K562 (cell line): ENCODE data around the gene SIT1. TPM values are rescaled to one million over a fixed set of nuclear protein-coding genes. Genes with fewer than 3 reads are reported as not detected.
A peak's percentile ranks its signal among the peaks of the same experiment; 100 is the strongest.

ENCODE experiments used
- ATF1 ChIP-seq, 2 experiments: fragments of 450-650 bp in 1 of 2; IDR thresholded peaks; 2 replicates each; pipeline ENCODE4 v1.6.1; 2016; ENCODE audit warnings: missing compliant biosample characterization in 1 of 2, missing genetic modification characterization in 1 of 2
- BRF1 ChIP-seq: IDR thresholded peaks from 3 replicates; pipeline ENCODE4 v1.6.1; 2011; ENCODE audit warnings: borderline replicate concordance, mild to moderate bottlenecking; ENCODE audit not compliant: insufficient read length; ENCODE audit errors: extremely low read depth
- CREB1 ChIP-seq, 2 experiments: sonication (generic) in 1 of 2; formaldehyde crosslinking in 1 of 2; IDR thresholded peaks; 2 replicates each; pipeline versions ENCODE4 v1.6.1 to v1.8.0; 2012 to 2022; ENCODE audit warnings: inconsistent platforms in 1 of 2, mild to moderate bottlenecking in 1 of 2, missing genetic modification reagents in 1 of 2, moderate library complexity in 1 of 2
- EP300 ChIP-seq: IDR thresholded peaks from 2 replicates; pipeline ENCODE4 v1.6.1; 2012; ENCODE audit warnings: low read length, improper control_type of control experiment
- EP400 ChIP-seq: fragments of 450-650 bp; IDR thresholded peaks from 2 replicates; pipeline ENCODE4 v1.6.1; 2017; ENCODE audit warnings: antibody characterized with exemption, mild to moderate bottlenecking, moderate library complexity
- ERF ChIP-seq: fragments of 450-650 bp; formaldehyde crosslinking; IDR thresholded peaks from 2 replicates; pipeline ENCODE4 v1.4.0; 2020; ENCODE audit warnings: mild to moderate bottlenecking, mixed read lengths
- FOXP1 ChIP-seq: sonication (generic); formaldehyde crosslinking; IDR thresholded peaks from 2 replicates; pipeline ENCODE4 v1.8.0; 2022; ENCODE audit warnings: mild to moderate bottlenecking, missing genetic modification reagents
- GATAD2B ChIP-seq: fragments of 450-650 bp; IDR thresholded peaks from 2 replicates; pipeline ENCODE4 v1.6.1; 2017; ENCODE audit warnings: mild to moderate bottlenecking, borderline replicate concordance
- HOXB6 ChIP-seq: fragments of 250-450 bp; sonication (Bioruptor Pico); IDR thresholded peaks from 2 replicates; pipeline ENCODE4 v1.5.1; 2022; ENCODE audit warnings: mild to moderate bottlenecking, borderline replicate concordance
- L3MBTL2 ChIP-seq: fragments of 450-650 bp; IDR thresholded peaks from 2 replicates; pipeline ENCODE4 v1.6.1; 2016; ENCODE audit warnings: mild to moderate bottlenecking, moderate library complexity
- MAZ ChIP-seq, 2 experiments: fragments of 450-650 bp in 1 of 2; sonication (generic) in 1 of 2; formaldehyde crosslinking; IDR thresholded peaks in 1 of 2; conservative IDR thresholded peaks in 1 of 2; 2 replicates each; pipeline versions ENCODE4 v1.4.0 to v1.5.0; 2020; ENCODE audit warnings: mild to moderate bottlenecking in 1 of 2, missing genetic modification reagents in 1 of 2
- MED1 ChIP-seq: sonication (generic); formaldehyde crosslinking; IDR thresholded peaks from 2 replicates; pipeline ENCODE4 v1.8.1; 2023; ENCODE audit warnings: missing genetic modification reagents, borderline replicate concordance
- RAD51 ChIP-seq: fragments of 450-650 bp; IDR thresholded peaks from 2 replicates; pipeline ENCODE4 v1.7.1; 2016; ENCODE audit warnings: low read depth, mild to moderate bottlenecking, borderline replicate concordance
- RCOR1 ChIP-seq, 2 experiments: IDR thresholded peaks; 2 replicates each; pipeline ENCODE4 v1.6.1; 2012; ENCODE audit warnings: low read depth in 2 of 2, low read length in 2 of 2, borderline replicate concordance in 1 of 2, improper control_type of control experiment in 1 of 2
- SMARCA4 ChIP-seq: fragments of 450-650 bp; IDR thresholded peaks from 2 replicates; pipeline ENCODE4 v1.6.1; 2016
- SNAPC5 ChIP-seq: fragments of 250-450 bp; sonication (Bioruptor Pico); IDR thresholded peaks from 2 replicates; pipeline ENCODE4 v1.8.0; 2021; ENCODE audit warnings: moderate library complexity, mild to moderate bottlenecking, inconsistent platforms
- TRIM28 ChIP-seq: fragments of 450-650 bp; IDR thresholded peaks from 2 replicates; pipeline ENCODE4 v1.6.1; 2017
- WHSC1 ChIP-seq: IDR thresholded peaks from one replicate; pipeline ENCODE4 v1.6.1; 2012; ENCODE audit warnings: low read length, control low read depth, inconsistent platforms
- ZBED1 ChIP-seq: IDR thresholded peaks from 2 replicates; pipeline ENCODE4 v1.6.1; 2014
- ZBTB7A ChIP-seq: IDR thresholded peaks from 2 replicates; pipeline ENCODE4 v1.6.1; 2011; ENCODE audit warnings: low read depth, mild to moderate bottlenecking, low read length, moderate library complexity, borderline replicate concordance; ENCODE audit not compliant: control insufficient read depth
- ZC3H4 ChIP-seq: sonication (generic); formaldehyde crosslinking; IDR thresholded peaks from 2 replicates; pipeline ENCODE4 v1.9.0; 2021; ENCODE audit warnings: missing genetic modification reagents, borderline replicate concordance
- ZEB2 ChIP-seq: fragments of 450-650 bp; IDR thresholded peaks from 2 replicates; pipeline ENCODE4 v1.6.1; 2016
- ZNF146 ChIP-seq: IDR thresholded peaks from one replicate; pipeline ENCODE4 v1.6.1; 2018; ENCODE audit warnings: missing compliant biosample characterization; ENCODE audit not compliant: unreplicated experiment
- ZNF263 ChIP-seq: sonication (generic); formaldehyde crosslinking; IDR thresholded peaks from 2 replicates; pipeline ENCODE4 v1.8.0; 2022; ENCODE audit warnings: mild to moderate bottlenecking, missing genetic modification reagents, borderline replicate concordance
- ZNF282 ChIP-seq: sonication (generic); formaldehyde crosslinking; IDR thresholded peaks from 2 replicates; pipeline ENCODE4 v1.8.1; 2023; ENCODE audit warnings: missing genetic modification reagents
- ZNF41 ChIP-seq: fragments of 250-450 bp; sonication (Bioruptor Pico); conservative IDR thresholded peaks from 2 replicates; pipeline ENCODE4 v1.4.0; 2020; ENCODE audit warnings: mild to moderate bottlenecking
- polyA plus RNA-seq, 8 experiments: library from polyadenylated mRNA; depleted of rRNA in 4 of 8; stranded (reverse) in 5 of 8; unstranded in 3 of 8; fragments of >200 nt; fragmentation: Nextera tagmentation in 2 of 8; fragmentation: Illumina TruSeq in 1 of 8; extraction: Ambion mirVana in 2 of 8; extraction: Trizol in 1 of 8; gene quantifications; 2 replicates each; pipeline versions ENCODE4 v1.2.1 to v1.2.3, GENCODE V29; 2011 to 2014; ENCODE audit warnings: inconsistent platforms in 1 of 8, missing spikeins in 1 of 8
- total RNA-seq, 7 experiments: library from RNA; depleted of rRNA in 6 of 7; stranded (reverse); fragments of >200 nt in 6 of 7; fragmentation: Illumina TruSeq in 2 of 7; extraction: Trizol in 2 of 7; gene quantifications; 2 replicates each; pipeline versions ENCODE4 v1.2.1 to v1.2.3, GENCODE V29; 2011 to 2021; ENCODE audit warnings: low replicate concordance in 1 of 7
- TF ChIP-seq, protein P1 (sequence below): IDR thresholded peaks from 3 replicates; pipeline ENCODE4 v1.6.1; 2011; ENCODE audit warnings: borderline replicate concordance, mild to moderate bottlenecking; ENCODE audit not compliant: insufficient read length, insufficient read depth
- TF ChIP-seq, protein P2 (sequence below), 2 experiments: fragments of 450-650 bp in 1 of 2; sonication (generic) in 1 of 2; formaldehyde crosslinking in 1 of 2; IDR thresholded peaks in 1 of 2; conservative IDR thresholded peaks in 1 of 2; 2 replicates each; pipeline versions ENCODE4 v1.6.1 to v1.8.1; 2016 to 2023; ENCODE audit warnings: mild to moderate bottlenecking in 2 of 2, moderate library complexity in 2 of 2, inconsistent platforms in 1 of 2, missing genetic modification reagents in 1 of 2

The SIT1 gene
- total and polyA plus RNA-seq, 9 of the 15 experiments (the other 6 are each of a cell fraction or from before 2014, with no cell fraction given): not detected

GRCh38 chr9:35657546-35658136 is 6.9 kb upstream of the SIT1 start, which contains the start of gene RMRP (continued):
- TF ChIP-seq, protein P1, sequence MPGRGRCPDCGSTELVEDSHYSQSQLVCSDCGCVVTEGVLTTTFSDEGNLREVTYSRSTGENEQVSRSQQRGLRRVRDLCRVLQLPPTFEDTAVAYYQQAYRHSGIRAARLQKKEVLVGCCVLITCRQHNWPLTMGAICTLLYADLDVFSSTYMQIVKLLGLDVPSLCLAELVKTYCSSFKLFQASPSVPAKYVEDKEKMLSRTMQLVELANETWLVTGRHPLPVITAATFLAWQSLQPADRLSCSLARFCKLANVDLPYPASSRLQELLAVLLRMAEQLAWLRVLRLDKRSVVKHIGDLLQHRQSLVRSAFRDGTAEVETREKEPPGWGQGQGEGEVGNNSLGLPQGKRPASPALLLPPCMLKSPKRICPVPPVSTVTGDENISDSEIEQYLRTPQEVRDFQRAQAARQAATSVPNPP: peak; percentile 89
- peak; percentile 35 for TF ChIP-seq GATAD2B
- TF ChIP-seq ZBED1: peak; percentile 81; the same call in 1 of the 2 replicates
- peak; percentile 34 to 64; a peak in 2 of 4 replicates for TF ChIP-seq MAZ (CRISPR knock-in tag; conservative IDR thresholded peaks at IDR 0.05 in 1 of 2, IDR thresholded peaks at IDR 0.05 in 1 of 2)
- TF ChIP-seq MED1: no peak
- TF ChIP-seq, protein P2, sequence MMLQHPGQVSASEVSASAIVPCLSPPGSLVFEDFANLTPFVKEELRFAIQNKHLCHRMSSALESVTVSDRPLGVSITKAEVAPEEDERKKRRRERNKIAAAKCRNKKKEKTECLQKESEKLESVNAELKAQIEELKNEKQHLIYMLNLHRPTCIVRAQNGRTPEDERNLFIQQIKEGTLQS (IDR thresholded peaks at IDR 0.05): peak; percentile 37; the same call in 1 of the 2 replicates
- TF ChIP-seq, protein P2 (CRISPR knock-in tag; conservative IDR thresholded peaks at IDR 0.05): no peak
- TF ChIP-seq RCOR1 (IDR thresholded peaks at IDR 0.05; ENCODE audit: borderline replicate concordance in 1 of 2, low read depth in 2 of 2, low read length in 2 of 2): peak in 1 of 2 experiments; percentile 21; a peak in 1 of 4 replicates
- TF ChIP-seq WHSC1: no peak
- peak; percentile 99 for TF ChIP-seq L3MBTL2
- peak; percentile 63; the same call in 1 of the 2 replicates for TF ChIP-seq ZNF263 (CRISPR knock-in tag)
- no peak for TF ChIP-seq HOXB6 (CRISPR knock-in tag)
- no peak for TF ChIP-seq ZNF282 (CRISPR knock-in tag)
- TF ChIP-seq EP400: peak; percentile 90
- peak; percentile 53; the same call in 1 of the 2 replicates for TF ChIP-seq ZEB2
- TF ChIP-seq RAD51: peak; percentile 29; the same call in 1 of the 2 replicates
- no peak for TF ChIP-seq ZNF41 (CRISPR knock-in tag)
- no peak for TF ChIP-seq ERF (CRISPR knock-in tag)
- TF ChIP-seq EP300: peak; percentile 42; the same call in 1 of the 2 replicates
- TF ChIP-seq ATF1 (CRISPR knock-in tag; IDR thresholded peaks at IDR 0.05): peak; percentile 39; the same call in 1 of the 2 replicates
- peak; percentile 96 for TF ChIP-seq ATF1 (tag; IDR thresholded peaks at IDR 0.05)
- peak; percentile 80 for TF ChIP-seq FOXP1 (CRISPR knock-in tag)
- TF ChIP-seq BRF1: no peak
- peak; percentile 28; the same call in 1 of the 2 replicates for TF ChIP-seq SMARCA4
- peak; percentile 48; the same call in 1 of the 2 replicates for TF ChIP-seq TRIM28
- TF ChIP-seq SNAPC5 (CRISPR knock-in tag): peak; percentile 96
- TF ChIP-seq ZC3H4 (CRISPR knock-in tag): no peak
- no peak for TF ChIP-seq ZNF146
- peak; percentile 83 for TF ChIP-seq CREB1 (IDR thresholded peaks at IDR 0.05)
- peak; percentile 90 for TF ChIP-seq CREB1 (CRISPR knock-in tag; IDR thresholded peaks at IDR 0.05)
- 0 out of 2 replicates have a peak, but pooled peaks have one; percentile 59 for TF ChIP-seq ZBTB7A
